Epithelial cell of proximal tubule (primary cell): Measurements from ENCODE around the gene CLEC1B. TPM values are rescaled to one million over a fixed set of nuclear protein-coding genes. Genes with fewer than 3 reads are reported as not detected.
A peak's percentile ranks its signal among the peaks of the same experiment; 100 is the strongest.

Experiments
- DNase-seq: peaks from one replicate; pipeline ENCODE4 v3.0.0-alpha.2; 2011; ENCODE audit warnings: low read depth
- H3K4me3 ChIP-seq: 2 replicates; pipeline ENCODE4 v1.5.1; 2011; ENCODE audit warnings: low read depth, mild to moderate bottlenecking, low read length
- total RNA-seq: library from RNA; depleted of rRNA; stranded (reverse); fragments of >200 nt; gene quantifications from 2 replicates; pipeline ENCODE4 v1.2.3, GENCODE V29; 2015
- TF ChIP-seq, protein P1 (sequence below): conservative IDR thresholded peaks from 2 replicates; pipeline ENCODE4 v1.5.1; 2012; ENCODE audit warnings: low read depth, mild to moderate bottlenecking, low read length

Gene CLEC1B
- total RNA-seq: not detected in 2 replicates

- no peak for DNase-seq
- no peak within 1 kb of the TSS for H3K4me3 ChIP-seq
- TF ChIP-seq, protein P1, sequence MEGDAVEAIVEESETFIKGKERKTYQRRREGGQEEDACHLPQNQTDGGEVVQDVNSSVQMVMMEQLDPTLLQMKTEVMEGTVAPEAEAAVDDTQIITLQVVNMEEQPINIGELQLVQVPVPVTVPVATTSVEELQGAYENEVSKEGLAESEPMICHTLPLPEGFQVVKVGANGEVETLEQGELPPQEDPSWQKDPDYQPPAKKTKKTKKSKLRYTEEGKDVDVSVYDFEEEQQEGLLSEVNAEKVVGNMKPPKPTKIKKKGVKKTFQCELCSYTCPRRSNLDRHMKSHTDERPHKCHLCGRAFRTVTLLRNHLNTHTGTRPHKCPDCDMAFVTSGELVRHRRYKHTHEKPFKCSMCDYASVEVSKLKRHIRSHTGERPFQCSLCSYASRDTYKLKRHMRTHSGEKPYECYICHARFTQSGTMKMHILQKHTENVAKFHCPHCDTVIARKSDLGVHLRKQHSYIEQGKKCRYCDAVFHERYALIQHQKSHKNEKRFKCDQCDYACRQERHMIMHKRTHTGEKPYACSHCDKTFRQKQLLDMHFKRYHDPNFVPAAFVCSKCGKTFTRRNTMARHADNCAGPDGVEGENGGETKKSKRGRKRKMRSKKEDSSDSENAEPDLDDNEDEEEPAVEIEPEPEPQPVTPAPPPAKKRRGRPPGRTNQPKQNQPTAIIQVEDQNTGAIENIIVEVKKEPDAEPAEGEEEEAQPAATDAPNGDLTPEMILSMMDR: no peak
These were observed at the start of gene CLEC1B for GRCh38 chr12:9999016-9999415. Gene CLEC1B, minus strand, starts transcription at chr12:9999121. Its CDS starts 21 bp downstream, at chr12:9999100.

DNA sequence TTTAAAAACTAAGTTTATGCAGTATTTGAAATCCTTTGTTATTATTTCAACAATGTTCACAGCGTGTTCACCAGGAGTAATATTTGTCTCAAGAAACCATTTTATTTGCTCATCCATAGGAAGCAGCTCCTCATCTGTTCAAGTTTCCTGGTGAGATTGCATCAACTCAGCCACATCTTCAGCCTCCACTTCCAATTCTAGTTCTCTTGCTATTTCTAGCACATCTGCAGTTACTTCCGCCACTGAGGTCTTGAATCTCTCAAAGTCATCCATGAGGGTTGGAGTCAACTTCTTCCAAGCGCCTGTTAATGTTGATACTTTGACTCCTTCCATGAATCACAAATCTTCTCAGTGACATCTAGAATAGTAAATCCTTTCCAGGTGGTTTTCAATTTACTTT lies 49.6 kb upstream of the CLEC1B start:
- no peak for DNase-seq
- no peak overlapping the region for H3K4me3 ChIP-seq
- TF ChIP-seq, protein P1: no peak

DNA sequence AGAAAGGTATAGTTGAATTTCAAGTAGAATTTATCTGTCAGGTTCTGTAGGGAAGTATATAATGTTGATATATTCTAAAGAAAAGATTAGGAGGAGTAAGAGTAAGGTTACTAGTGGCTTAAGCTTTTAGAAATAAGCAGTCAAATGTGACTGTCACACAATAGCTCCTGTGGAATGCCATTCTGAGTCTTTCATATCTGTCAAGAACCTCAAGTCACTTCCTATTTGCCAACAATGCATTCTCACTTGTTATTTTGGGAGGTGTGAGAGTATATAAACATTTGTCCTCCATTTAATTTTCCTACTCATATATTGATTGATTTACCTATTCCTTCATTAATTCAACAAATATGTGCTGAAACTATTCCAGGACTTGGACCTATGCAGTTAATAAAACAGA lies 43.2 kb upstream of the CLEC1B start:
- no peak overlapping the region for H3K4me3 ChIP-seq
- TF ChIP-seq, protein P1: no peak
- DNase-seq: no peak

- no peak for DNase-seq
- TF ChIP-seq, protein P1: peak; percentile 51
- H3K4me3 ChIP-seq: no peak overlapping the region
These were observed 35.0 kb upstream of the CLEC1B start for GRCh38 chr12:10033783-10034545.

DNA sequence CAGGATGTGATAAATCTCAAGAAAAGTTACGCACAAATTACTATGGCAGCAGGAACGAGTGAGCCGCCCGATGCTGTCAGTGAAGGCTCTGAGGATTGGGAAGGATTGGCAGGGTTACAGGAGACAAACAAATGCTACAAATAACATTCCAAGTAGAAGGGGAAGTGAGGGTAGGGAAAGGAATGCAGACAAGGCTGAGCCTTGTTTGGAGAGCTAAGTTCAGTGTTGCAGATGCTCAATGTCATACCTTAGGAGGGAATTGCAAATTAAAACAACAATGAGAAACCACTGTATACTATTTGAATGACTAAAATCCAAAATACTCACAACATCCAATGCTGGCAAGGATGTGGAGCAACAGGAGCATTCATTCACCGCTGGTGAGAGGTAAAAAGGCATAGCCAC lies 32.9 kb upstream of the CLEC1B start:
- TF ChIP-seq, protein P1: no peak
- H3K4me3 ChIP-seq: no peak overlapping the region
- no peak for DNase-seq

DNA sequence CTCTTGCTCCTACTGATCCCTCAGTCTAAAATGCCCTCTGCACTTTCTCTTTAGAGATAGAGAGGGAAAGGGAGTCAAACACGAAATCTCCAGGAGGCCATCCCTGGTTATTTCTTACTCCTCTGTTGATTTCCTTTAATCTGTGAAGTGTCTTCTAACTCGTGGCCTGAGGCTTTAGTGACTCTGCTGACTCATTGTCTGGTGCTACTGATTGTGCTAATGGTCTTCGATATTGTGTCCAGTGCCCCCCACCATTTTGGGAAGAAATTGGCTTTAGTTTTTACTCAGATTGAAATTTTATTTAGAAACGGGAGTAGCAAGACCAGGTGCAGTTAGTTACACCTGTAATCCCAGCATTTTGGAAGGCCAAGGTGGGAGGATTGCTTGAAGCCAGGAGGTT lies 32.4 kb upstream of the CLEC1B start:
- TF ChIP-seq, protein P1: no peak
- no peak overlapping the region for H3K4me3 ChIP-seq
- no peak for DNase-seq

DNA sequence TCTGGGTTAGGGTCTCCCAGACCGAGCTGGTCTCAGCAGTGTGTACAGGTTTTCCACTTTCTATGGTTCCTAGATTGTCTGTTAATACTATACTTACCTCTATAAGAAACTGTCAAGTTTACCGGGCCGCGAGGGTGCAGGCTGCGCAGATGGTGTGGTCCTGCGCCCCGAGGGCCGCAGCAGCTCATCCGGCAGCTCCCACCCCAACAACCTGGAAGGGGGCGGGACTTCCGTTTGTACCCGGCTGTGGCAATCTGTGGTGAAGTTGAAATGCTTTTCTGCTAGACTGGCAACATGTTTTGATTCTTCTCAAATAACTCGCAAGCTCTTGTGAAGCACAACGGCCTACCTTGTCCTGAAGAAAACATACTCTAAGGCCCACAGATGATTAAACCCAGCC lies 31.5 kb upstream of the CLEC1B start, which contains the start of gene CLEC9A:
TSS of gene CLEC9A (plus strand) at position 237 of the 400 bp plus-strand sequence. CDS start 22,006 bp downstream, outside the sequence.
- TF ChIP-seq, protein P1: no peak
- DNase-seq: no peak

More for the DNA sequence above, 31.5 kb upstream of the CLEC1B start, which contains the start of gene CLEC9A:
- no peak within 1 kb of the TSS for H3K4me3 ChIP-seq
